Cardiac septum (tissue), 1 donor: ENCODE measurements around the gene CDK18. TPM values are rescaled to one million over a fixed set of nuclear protein-coding genes. Genes with fewer than 3 reads are reported as not detected.

Experiments used
- DNase-seq: peaks from one replicate; pipeline ENCODE4 v3.0.0-alpha.2; 2020; ENCODE audit warnings: low spot score
- intact Hi-C: fragments of 100-400 bp; cut with DNase I; formaldehyde crosslinking; loops from one replicate; pipeline ENCODE4 v1.14.0; 2022
- total RNA-seq: library from RNA; stranded (reverse); fragmentation: NEBNext Ultra II Directional; extraction: Animal tissue kit (Norgen Biotek cat#: 25700); gene quantifications from one replicate; pipeline ENCODE4 v1.2.1, GENCODE V29; 2021
- donor health status: DM: no; HTN: no; CAD: no.

CDK18 gene
- total RNA-seq, 1 donor from 2014 or later = 195 TPM

- intact Hi-C loops = loop anchor here (2.0 kb wide), 1 partner anchor 17 kb away; no protein-coding TSS in a partner anchor
- no peak for DNase-seq
Observed at GRCh38 chr1:205517763-205518162, 13.3 kb downstream of the CDK18 start.

GRCh38 chr1:205518661-205519540 is 14.4 kb downstream of the CDK18 start:
- intact Hi-C loops = no loop called here
- DNase-seq = no peak

GRCh38 chr1:205519541-205520131 is 15.2 kb downstream of the CDK18 start:
- no peak for DNase-seq
- intact Hi-C loops = no loop called here

- intact Hi-C loops = no loop called here
- no peak for DNase-seq
Observed at GRCh38 chr1:205520709-205521108, 16.2 kb downstream of the CDK18 start.

GRCh38 chr1:205521686-205522085 is 17.2 kb downstream of the CDK18 start:
- intact Hi-C loops = loop anchor here (2.0 kb wide), 1 partner anchor 125 kb away; no protein-coding TSS in a partner anchor

GRCh38 chr1:205522692-205523091 is 18.2 kb downstream of the CDK18 start:
- intact Hi-C loops = loop anchor here (2.0 kb wide), 1 partner anchor 126 kb away; no protein-coding TSS in a partner anchor
- DNase-seq = no peak

More at GRCh38 chr1:205521686-205522085, 17.2 kb downstream of the CDK18 start:
- no peak for DNase-seq

- intact Hi-C loops = loop anchor here (2.0 kb wide), 1 partner anchor 127 kb away; no protein-coding TSS in a partner anchor
Observed at GRCh38 chr1:205523261-205523890, 18.9 kb downstream of the CDK18 start.

GRCh38 chr1:205523891-205524793 is 19.7 kb downstream of the CDK18 start:
- intact Hi-C loops = loop anchor here (1.0 to 2.0 kb wide), 3 partner anchors 30 to 127 kb away; no protein-coding TSS in a partner anchor
- no peak for DNase-seq

More at GRCh38 chr1:205523261-205523890, 18.9 kb downstream of the CDK18 start:
- DNase-seq = no peak

GRCh38 chr1:205524794-205525101 is 20.3 kb downstream of the CDK18 start:
- no peak for DNase-seq
- intact Hi-C loops = loop anchor here (1.0 to 5.0 kb wide), 4 partner anchors 30 to 188 kb away; partner anchors contain the start of gene ELK4

GRCh38 chr1:205525495-205526285 is 21.2 kb downstream of the CDK18 start:
- intact Hi-C loops = loop anchor here (5.0 kb wide), 2 partner anchors 107 to 187 kb away; partner anchors contain the start of gene ELK4
- no peak for DNase-seq

- intact Hi-C loops = loop anchor here (5.0 kb wide), 2 partner anchors 106 to 186 kb away; partner anchors contain the start of gene ELK4
- DNase-seq = no peak
Observed at GRCh38 chr1:205526431-205526830, 22.0 kb downstream of the CDK18 start.

- intact Hi-C loops = loop anchor here (2.0 to 5.0 kb wide), 4 partner anchors 63 to 184 kb away; partner anchors contain the start of gene ELK4
- no peak for DNase-seq
Observed at GRCh38 chr1:205527931-205528330, 23.5 kb downstream of the CDK18 start.

- intact Hi-C loops = loop anchor here (2.0 to 5.0 kb wide), 4 partner anchors 62 to 184 kb away; partner anchors contain the start of gene ELK4
- DNase-seq = no peak
Observed at GRCh38 chr1:205528446-205528886, 24.0 kb downstream of the CDK18 start.

- peak; percentile 89 for DNase-seq
- intact Hi-C loops = loop anchor here (2.0 to 5.0 kb wide), 4 partner anchors 62 to 183 kb away; partner anchors contain the start of gene ELK4
Observed at GRCh38 chr1:205528887-205529825, 24.7 kb downstream of the CDK18 start.

- DNase-seq = no peak
- intact Hi-C loops = no loop called here
Observed at GRCh38 chr1:205530116-205530515, 25.6 kb downstream of the CDK18 start.

GRCh38 chr1:205531191-205532025 is 26.9 kb downstream of the CDK18 start:
- DNase-seq = no peak
- intact Hi-C loops = no loop called here
